ENCODE measurements around the gene IL1R1.

Gene IL1R1

GRCh38 chr2:102204638-102205037 lies 62.1 kb downstream of the IL1R1 start:
- no peak for DNase-seq (ENCODE audit: low spot score)

GRCh38 chr2:102206666-102207341 lies 64.3 kb downstream of the IL1R1 start:
- DNase-seq (ENCODE audit: low spot score), result no peak

- no peak for DNase-seq (ENCODE audit: low spot score)
These were observed 66.2 kb downstream of the IL1R1 start for GRCh38 chr2:102208774-102209173.

- no peak for DNase-seq (ENCODE audit: low spot score)
These were observed 66.9 kb downstream of the IL1R1 start for GRCh38 chr2:102209474-102209873.

GRCh38 chr2:102217032-102217431 lies 74.5 kb downstream of the IL1R1 start:
- no peak for DNase-seq (ENCODE audit: low spot score)

- DNase-seq (ENCODE audit: low spot score), result no peak
These were observed 82.5 kb downstream of the IL1R1 start for GRCh38 chr2:102224824-102225739.

- DNase-seq (ENCODE audit: low spot score), result no peak
These were observed 83.6 kb downstream of the IL1R1 start for GRCh38 chr2:102226171-102226570.

GRCh38 chr2:102226612-102227391 lies 84.3 kb downstream of the IL1R1 start:
- no peak for DNase-seq (ENCODE audit: low spot score)

- no peak for DNase-seq (ENCODE audit: low spot score)
These were observed 86.7 kb downstream of the IL1R1 start for GRCh38 chr2:102229141-102229769.
